Measurements from ENCODE around the gene SMTN. TPM values are rescaled to one million over a fixed set of nuclear protein-coding genes. Genes with fewer than 3 reads are reported as not detected.

The SMTN gene
- total RNA-seq, 5 donors from 2014 or later (not counting 1 experiment from before 2014, with no cell fraction given): 2.6 to 10.1 (median 3.8) TPM

DNA sequence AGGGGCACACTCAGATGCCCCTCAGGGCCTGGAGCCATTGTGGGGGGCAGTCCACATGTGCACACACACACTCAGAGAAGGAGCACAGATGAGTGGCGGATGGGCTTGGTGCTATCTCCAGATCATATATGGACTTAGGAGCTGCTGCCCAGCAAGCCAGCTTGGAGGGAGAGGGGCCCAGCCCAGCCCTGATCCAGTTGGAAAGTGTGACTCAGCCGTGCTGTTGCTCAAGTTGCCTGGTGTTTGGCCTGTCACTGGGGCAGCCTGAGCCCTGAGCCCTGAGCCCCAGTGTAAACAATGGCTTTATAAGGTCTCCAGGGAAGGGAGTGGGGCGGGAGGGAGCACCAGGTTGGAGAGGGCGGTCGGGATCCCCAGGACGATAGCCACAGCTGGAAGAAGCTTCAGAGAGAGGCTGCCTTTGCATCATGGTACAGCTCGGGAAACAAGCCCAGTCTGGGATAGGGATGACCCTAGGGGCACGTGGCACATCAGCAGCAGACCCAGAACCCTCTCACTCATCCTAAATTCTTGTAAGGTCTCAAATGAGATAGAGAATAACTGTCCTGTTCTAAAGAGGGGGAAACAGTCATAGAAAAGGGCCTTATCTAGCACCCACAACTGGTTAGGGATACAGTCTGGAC, 21.4 kb downstream of the SMTN start:
- 90% methylated on average over 3 of the region's 8 CpGs for WGBS (ENCODE audit: insufficient coverage)
- H3K36me3 ChIP-seq (ENCODE audit: control insufficient read depth in 2 of 2, extremely low read depth in 1 of 2, insufficient read depth in 1 of 2, low read length in 1 of 2): no peaks in the 10 kb centered on the region
- no peak overlapping the region for H3K4me3 ChIP-seq (ENCODE audit: control insufficient read depth in 1 of 2, extremely low read depth in 1 of 2, low read length in 1 of 2)
- peaks cover 16 to 22% (median 20%) of the 10 kb centered on the region in 3 donors for H3K4me1 Mint-ChIP-seq
- H3K9me3 ChIP-seq: no peaks in the 10 kb centered on the region
- H3K27ac ChIP-seq (ENCODE audit: low read length): no peak overlapping the region
- H3K27ac Mint-ChIP-seq: peak overlapping the region in 1 of 2 donors; percentile 52
- H3K27me3 ChIP-seq (replicated peaks in 1 of 2; ENCODE audit: control insufficient read depth in 2 of 2, extremely low read depth in 1 of 2, insufficient read depth in 2 of 2, low read length in 1 of 2): no peaks in the 10 kb centered on the region
- ChIA-PET POLR2A (no interaction called here), CTCF (interaction anchor here in 1 of 2 donors (0.6 kb wide), 1 partner anchor 538 kb away, joined by 4 read pairs; no protein-coding TSS in a partner anchor)
- DNase-seq (no peak), ATAC-seq (replicated peaks in 1 of 4) (no peak)
- no peak overlapping the region for H3K4me3 Mint-ChIP-seq
- no peaks in the 10 kb centered on the region for H3K9me3 Mint-ChIP-seq
- H3K27me3 Mint-ChIP-seq: peaks cover 0 to under 1% of the 10 kb centered on the region in 2 donors
- H3K36me3 Mint-ChIP-seq: no peaks in the 10 kb centered on the region
- H3K4me1 ChIP-seq (ENCODE audit: control insufficient read depth in 1 of 2, extremely low read depth in 1 of 2, insufficient read depth in 2 of 2, low read length in 2 of 2): peaks cover 3 to 23% of the 10 kb centered on the region in 2 experiments

DNA sequence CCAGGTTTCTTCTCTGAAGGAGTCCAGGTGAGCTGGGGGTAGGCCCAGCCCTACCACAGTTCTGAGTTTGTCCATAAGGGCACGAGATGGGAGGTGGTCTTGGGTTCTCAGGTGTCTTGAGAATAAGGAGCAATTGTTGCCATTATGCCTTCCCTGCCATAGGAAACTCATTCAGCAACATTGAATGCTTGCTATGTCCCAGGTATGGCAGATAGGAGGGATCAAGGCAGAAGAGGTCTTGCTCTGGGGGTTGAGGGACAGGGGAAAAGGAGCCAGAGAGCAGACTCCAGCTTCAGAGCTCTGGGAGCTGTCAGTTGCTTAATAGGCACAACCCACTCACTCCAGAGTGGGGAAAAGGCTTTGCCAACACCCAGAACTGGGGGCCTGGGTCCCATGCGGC, 22.0 kb downstream of the SMTN start:
- POLR2A ChIA-PET: no interaction called here
- H3K4me3 Mint-ChIP-seq: no peak overlapping the region
- H3K27me3 Mint-ChIP-seq: peaks cover 0 to 3% of the 10 kb centered on the region in 2 donors
- no peak overlapping the region for H3K4me3 ChIP-seq (ENCODE audit: control insufficient read depth in 1 of 2, extremely low read depth in 1 of 2, low read length in 1 of 2)
- no peaks in the 10 kb centered on the region for H3K36me3 ChIP-seq (ENCODE audit: control insufficient read depth in 2 of 2, extremely low read depth in 1 of 2, insufficient read depth in 1 of 2, low read length in 1 of 2)
- H3K27me3 ChIP-seq (replicated peaks in 1 of 2; ENCODE audit: control insufficient read depth in 2 of 2, extremely low read depth in 1 of 2, insufficient read depth in 2 of 2, low read length in 1 of 2): no peaks in the 10 kb centered on the region
- no peak overlapping the region for H3K27ac Mint-ChIP-seq
- WGBS (ENCODE audit: insufficient coverage): 100% methylated on average over 1 of the region's 2 CpGs
- H3K9me3 ChIP-seq: no peaks in the 10 kb centered on the region
- CTCF ChIA-PET: interaction anchor here in 1 of 2 donors (0.6 kb wide), 1 partner anchor 537 kb away, joined by 4 read pairs; no protein-coding TSS in a partner anchor
- DNase-seq (no peak), ATAC-seq (replicated peaks in 1 of 4) (no peak)
- peaks cover 7 to 26% of the 10 kb centered on the region in 2 experiments for H3K4me1 ChIP-seq (ENCODE audit: control insufficient read depth in 1 of 2, extremely low read depth in 1 of 2, insufficient read depth in 2 of 2, low read length in 2 of 2)
- H3K9me3 Mint-ChIP-seq: no peaks in the 10 kb centered on the region
- H3K27ac ChIP-seq (ENCODE audit: low read length): no peak overlapping the region
- H3K4me1 Mint-ChIP-seq: peaks cover 22 to 27% (median 26%) of the 10 kb centered on the region in 3 donors
- H3K36me3 Mint-ChIP-seq: no peaks in the 10 kb centered on the region

GRCh38 chr22:31103899-31104694, 23.0 kb downstream of the SMTN start:
- Mint-ChIP-seq H3K4me1 (peaks cover 22 to 28% (median 26%) of the 10 kb centered on the region in 3 donors), H3K27me3 (peaks cover 0 to 3% of the 10 kb centered on the region in 2 donors), H3K36me3 (no peaks in the 10 kb centered on the region), H3K9me3 (no peaks in the 10 kb centered on the region), H3K27ac (no peak overlapping the region), H3K4me3 (no peak overlapping the region)
- CTCF ChIA-PET: no interaction called here
- DNase-seq (no peak), ATAC-seq (replicated peaks in 1 of 4) (no peak)
- Histone ChIP-seq H3K4me3 (ENCODE audit: control insufficient read depth in 1 of 2, extremely low read depth in 1 of 2, low read length in 1 of 2) (no peak overlapping the region), H3K4me1 (ENCODE audit: control insufficient read depth in 1 of 2, extremely low read depth in 1 of 2, insufficient read depth in 2 of 2, low read length in 2 of 2) (peaks cover 7 to 30% of the 10 kb centered on the region in 2 experiments), H3K9me3 (no peaks in the 10 kb centered on the region), H3K36me3 (ENCODE audit: control insufficient read depth in 2 of 2, extremely low read depth in 1 of 2, insufficient read depth in 1 of 2, low read length in 1 of 2) (no peaks in the 10 kb centered on the region), H3K27me3 (replicated peaks in 1 of 2; ENCODE audit: control insufficient read depth in 2 of 2, extremely low read depth in 1 of 2, insufficient read depth in 2 of 2, low read length in 1 of 2) (no peaks in the 10 kb centered on the region), H3K27ac (ENCODE audit: low read length) (no peak overlapping the region)
- POLR2A ChIA-PET: no interaction called here
- WGBS (ENCODE audit: insufficient coverage): 97% methylated on average over 22 of the region's 33 CpGs

- H3K36me3 Mint-ChIP-seq: no peaks in the 10 kb centered on the region
- H3K4me3 Mint-ChIP-seq: no peak overlapping the region
- Histone ChIP-seq H3K27ac (ENCODE audit: low read length) (no peak overlapping the region), H3K9me3 (no peaks in the 10 kb centered on the region), H3K4me3 (ENCODE audit: control insufficient read depth in 1 of 2, extremely low read depth in 1 of 2, low read length in 1 of 2) (no peak overlapping the region), H3K36me3 (ENCODE audit: control insufficient read depth in 2 of 2, extremely low read depth in 1 of 2, insufficient read depth in 1 of 2, low read length in 1 of 2) (no peaks in the 10 kb centered on the region), H3K27me3 (replicated peaks in 1 of 2; ENCODE audit: control insufficient read depth in 2 of 2, extremely low read depth in 1 of 2, insufficient read depth in 2 of 2, low read length in 1 of 2) (no peaks in the 10 kb centered on the region), H3K4me1 (ENCODE audit: control insufficient read depth in 1 of 2, extremely low read depth in 1 of 2, insufficient read depth in 2 of 2, low read length in 2 of 2) (peaks cover 7 to 30% of the 10 kb centered on the region in 2 experiments)
- DNase-seq (peak in 1 of 35 experiments; percentile 46), ATAC-seq (replicated peaks in 1 of 4) (no peak)
- WGBS (ENCODE audit: insufficient coverage): 85% methylated on average over 29 of the region's 35 CpGs
- ChIA-PET CTCF (no interaction called here), POLR2A (interaction anchor here in 1 of 2 donors (0.6 kb wide), 1 partner anchor 159 kb away, joined by 3 read pairs; no protein-coding TSS in a partner anchor)
- peaks cover 0 to 3% of the 10 kb centered on the region in 2 donors for H3K27me3 Mint-ChIP-seq
- peaks cover 22 to 28% (median 26%) of the 10 kb centered on the region in 3 donors for H3K4me1 Mint-ChIP-seq
- no peaks in the 10 kb centered on the region for H3K9me3 Mint-ChIP-seq
- H3K27ac Mint-ChIP-seq: no peak overlapping the region
Observed at GRCh38 chr22:31104869-31105268, 23.8 kb downstream of the SMTN start.

- POLR2A ChIA-PET: interaction anchor here in 1 of 2 donors (0.6 kb wide), 1 partner anchor 158 kb away, joined by 3 read pairs; no protein-coding TSS in a partner anchor
- Mint-ChIP-seq H3K27me3 (peaks cover 0 to 3% of the 10 kb centered on the region in 2 donors), H3K4me1 (peaks cover 22 to 28% (median 26%) of the 10 kb centered on the region in 3 donors), H3K27ac (peak overlapping the region in 1 of 2 donors; percentile 93), H3K9me3 (no peaks in the 10 kb centered on the region), H3K4me3 (peak overlapping the region; percentile 26 to 98 (median 96)), H3K36me3 (no peaks in the 10 kb centered on the region)
- no peaks in the 10 kb centered on the region for H3K27me3 ChIP-seq (replicated peaks in 1 of 2; ENCODE audit: control insufficient read depth in 2 of 2, extremely low read depth in 1 of 2, insufficient read depth in 2 of 2, low read length in 1 of 2)
- DNase-seq: no peak
- WGBS (ENCODE audit: insufficient coverage): 92% methylated on average over 6 of the region's 11 CpGs
- H3K9me3 ChIP-seq: no peaks in the 10 kb centered on the region
- H3K36me3 ChIP-seq (ENCODE audit: control insufficient read depth in 2 of 2, extremely low read depth in 1 of 2, insufficient read depth in 1 of 2, low read length in 1 of 2): no peaks in the 10 kb centered on the region
- H3K4me1 ChIP-seq (ENCODE audit: control insufficient read depth in 1 of 2, extremely low read depth in 1 of 2, insufficient read depth in 2 of 2, low read length in 2 of 2): peaks cover 7 to 30% of the 10 kb centered on the region in 2 experiments
- ATAC-seq (replicated peaks in 1 of 4): no peak
- CTCF ChIA-PET: no interaction called here
- H3K27ac ChIP-seq (ENCODE audit: low read length): no peak overlapping the region
- no peak overlapping the region for H3K4me3 ChIP-seq (ENCODE audit: control insufficient read depth in 1 of 2, extremely low read depth in 1 of 2, low read length in 1 of 2)
Observed at GRCh38 chr22:31105282-31105929, 24.3 kb downstream of the SMTN start.

GRCh38 chr22:31106001-31106571, 25.0 kb downstream of the SMTN start:
- ATAC-seq (replicated peaks in 1 of 4) (no peak), DNase-seq (no peak)
- Mint-ChIP-seq H3K9me3 (no peaks in the 10 kb centered on the region), H3K27me3 (peaks cover 0 to 3% of the 10 kb centered on the region in 2 donors), H3K27ac (peak overlapping the region; percentile 78 to 93), H3K4me3 (peak overlapping the region; percentile 88 to 98 (median 96)), H3K4me1 (peaks cover 22 to 28% (median 26%) of the 10 kb centered on the region in 3 donors), H3K36me3 (no peaks in the 10 kb centered on the region)
- POLR2A ChIA-PET: no interaction called here
- peaks cover 7 to 30% of the 10 kb centered on the region in 2 experiments for H3K4me1 ChIP-seq (ENCODE audit: control insufficient read depth in 1 of 2, extremely low read depth in 1 of 2, insufficient read depth in 2 of 2, low read length in 2 of 2)
- H3K36me3 ChIP-seq (ENCODE audit: control insufficient read depth in 2 of 2, extremely low read depth in 1 of 2, insufficient read depth in 1 of 2, low read length in 1 of 2): no peaks in the 10 kb centered on the region
- CTCF ChIA-PET: no interaction called here
- no peak overlapping the region for H3K4me3 ChIP-seq (ENCODE audit: control insufficient read depth in 1 of 2, extremely low read depth in 1 of 2, low read length in 1 of 2)
- no CpG with 5 or more reads among the region's 4 CpGs for WGBS (ENCODE audit: insufficient coverage)
- no peaks in the 10 kb centered on the region for H3K27me3 ChIP-seq (replicated peaks in 1 of 2; ENCODE audit: control insufficient read depth in 2 of 2, extremely low read depth in 1 of 2, insufficient read depth in 2 of 2, low read length in 1 of 2)
- no peaks in the 10 kb centered on the region for H3K9me3 ChIP-seq
- H3K27ac ChIP-seq (ENCODE audit: low read length): no peak overlapping the region

Measured in T-cell (primary cell).